ENCODE measurements around the gene BTBD7.

DNA sequence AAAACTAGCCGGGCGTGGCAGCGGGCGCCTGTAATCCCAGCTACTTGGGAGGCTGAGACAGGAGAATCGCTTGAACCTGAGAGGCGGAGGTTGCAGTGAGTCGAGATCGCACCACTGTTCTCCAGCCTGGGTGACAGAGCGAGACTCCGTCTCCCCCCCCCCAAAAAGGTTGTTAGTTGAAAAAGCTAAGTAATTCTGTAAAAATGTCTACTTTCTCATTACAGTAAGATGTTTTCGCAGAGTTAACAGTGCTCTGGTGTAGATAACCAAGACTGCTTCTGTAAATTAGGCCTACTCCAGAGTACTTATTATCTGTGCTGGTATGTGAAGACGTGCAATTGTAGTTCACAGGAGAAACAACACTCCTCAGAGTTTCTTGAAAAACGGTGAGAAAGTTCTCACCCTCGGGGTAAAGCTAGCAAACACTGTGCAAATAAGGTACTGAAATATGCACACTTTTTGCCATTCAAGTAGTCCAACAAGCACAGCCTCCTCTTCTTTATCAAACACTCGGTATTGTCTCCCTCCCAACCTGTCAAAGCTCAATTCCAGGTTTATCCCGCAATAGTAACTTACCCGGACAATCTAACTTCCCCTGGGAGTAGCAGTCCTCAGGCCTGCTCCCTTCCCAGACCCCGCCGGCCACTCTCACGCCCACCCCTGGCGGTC, 974 bp downstream of the BTBD7 start:
- TF ChIP-seq, protein P1, sequence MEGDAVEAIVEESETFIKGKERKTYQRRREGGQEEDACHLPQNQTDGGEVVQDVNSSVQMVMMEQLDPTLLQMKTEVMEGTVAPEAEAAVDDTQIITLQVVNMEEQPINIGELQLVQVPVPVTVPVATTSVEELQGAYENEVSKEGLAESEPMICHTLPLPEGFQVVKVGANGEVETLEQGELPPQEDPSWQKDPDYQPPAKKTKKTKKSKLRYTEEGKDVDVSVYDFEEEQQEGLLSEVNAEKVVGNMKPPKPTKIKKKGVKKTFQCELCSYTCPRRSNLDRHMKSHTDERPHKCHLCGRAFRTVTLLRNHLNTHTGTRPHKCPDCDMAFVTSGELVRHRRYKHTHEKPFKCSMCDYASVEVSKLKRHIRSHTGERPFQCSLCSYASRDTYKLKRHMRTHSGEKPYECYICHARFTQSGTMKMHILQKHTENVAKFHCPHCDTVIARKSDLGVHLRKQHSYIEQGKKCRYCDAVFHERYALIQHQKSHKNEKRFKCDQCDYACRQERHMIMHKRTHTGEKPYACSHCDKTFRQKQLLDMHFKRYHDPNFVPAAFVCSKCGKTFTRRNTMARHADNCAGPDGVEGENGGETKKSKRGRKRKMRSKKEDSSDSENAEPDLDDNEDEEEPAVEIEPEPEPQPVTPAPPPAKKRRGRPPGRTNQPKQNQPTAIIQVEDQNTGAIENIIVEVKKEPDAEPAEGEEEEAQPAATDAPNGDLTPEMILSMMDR (IDR thresholded peaks at IDR 0.05): no peak
- no peak for TF ChIP-seq POLR2A (IDR thresholded peaks at IDR 0.05)
